ENCODE data around the gene BBS7. TPM values are rescaled to one million over a fixed set of nuclear protein-coding genes. Genes with fewer than 3 reads are reported as not detected.

The BBS7 gene
- total RNA-seq, 1 experiment from 2014 or later, result 20.5 TPM

DNA sequence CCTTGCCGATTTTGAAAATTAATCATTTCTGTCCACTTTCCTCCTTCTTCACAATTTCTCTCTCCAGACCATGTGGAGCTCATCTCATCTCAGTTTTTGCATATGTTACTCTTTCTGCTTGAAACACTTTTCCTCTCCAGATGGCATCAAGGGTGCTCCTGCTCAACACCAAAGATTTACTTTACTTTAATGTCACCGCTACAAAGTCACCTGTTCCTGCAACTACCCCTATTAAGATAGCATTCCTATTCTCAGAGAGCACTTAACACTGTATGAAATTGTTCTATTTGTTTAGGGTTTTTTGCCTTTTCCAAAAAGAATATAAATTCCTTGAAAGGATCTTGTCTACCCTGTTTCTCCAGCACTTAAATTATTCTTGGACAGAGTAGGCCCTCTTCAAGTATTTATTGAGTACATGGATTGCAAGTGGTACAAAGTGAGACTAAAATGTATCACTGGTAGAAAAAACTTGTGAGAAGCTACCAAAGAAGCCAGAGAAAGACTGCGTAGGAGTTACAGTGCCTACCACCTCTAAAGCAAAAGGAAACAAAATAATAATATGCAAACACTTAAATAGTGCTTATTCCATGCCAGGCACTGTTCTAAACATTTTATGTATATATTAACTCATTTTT lies 70.3 kb downstream of the BBS7 start (continued):
- TF ChIP-seq ZNF532 (CRISPR knock-in tag; IDR thresholded peaks at IDR 0.05; ENCODE audit: borderline replicate concordance) (no peak), SP1 (CRISPR knock-in tag; conservative IDR thresholded peaks at IDR 0.05) (no peak), OVOL2 (CRISPR knock-in tag; IDR thresholded peaks at IDR 0.05; ENCODE audit: borderline replicate concordance) (no peak)
- TF ChIP-seq, protein P1, sequence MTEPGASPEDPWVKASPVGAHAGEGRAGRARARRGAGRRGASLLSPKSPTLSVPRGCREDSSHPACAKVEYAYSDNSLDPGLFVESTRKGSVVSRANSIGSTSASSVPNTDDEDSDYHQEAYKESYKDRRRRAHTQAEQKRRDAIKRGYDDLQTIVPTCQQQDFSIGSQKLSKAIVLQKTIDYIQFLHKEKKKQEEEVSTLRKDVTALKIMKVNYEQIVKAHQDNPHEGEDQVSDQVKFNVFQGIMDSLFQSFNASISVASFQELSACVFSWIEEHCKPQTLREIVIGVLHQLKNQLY (CRISPR knock-in tag; IDR thresholded peaks at IDR 0.05), result no peak

DNA sequence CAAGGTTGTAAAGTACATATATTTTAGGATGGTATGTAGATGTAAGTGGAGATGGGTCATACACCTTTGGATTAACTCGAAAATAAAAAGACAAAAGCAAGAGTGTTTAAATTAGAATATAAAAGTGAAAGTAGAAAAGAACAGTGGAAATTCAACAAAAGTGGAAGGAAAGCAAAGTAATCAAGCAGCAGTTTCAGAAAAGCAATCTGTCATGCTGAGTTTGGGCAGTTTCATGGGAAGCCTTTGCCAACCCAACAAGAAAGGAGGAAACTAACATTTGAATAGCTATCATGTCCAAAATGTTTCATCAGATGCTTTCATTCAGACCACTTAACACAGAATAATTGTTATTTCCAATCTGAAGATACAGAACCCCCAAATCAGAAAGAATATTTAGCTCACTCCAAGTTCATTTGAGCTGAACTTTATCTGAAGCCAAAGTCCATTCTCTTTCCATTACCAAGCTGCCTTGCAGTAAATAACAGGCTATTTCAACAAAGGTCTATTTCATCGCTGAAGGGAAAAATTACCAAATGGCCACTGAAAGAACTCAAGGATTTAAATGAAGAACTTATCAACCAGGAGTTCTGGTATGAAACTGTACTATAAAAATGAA lies 71.0 kb downstream of the BBS7 start:
- TF ChIP-seq ELF4 (CRISPR knock-in tag; IDR thresholded peaks at IDR 0.05; ENCODE audit: low read depth), result no peak
- TF ChIP-seq ZNF532 (CRISPR knock-in tag; IDR thresholded peaks at IDR 0.05; ENCODE audit: borderline replicate concordance), result no peak
- TF ChIP-seq, protein P2, sequence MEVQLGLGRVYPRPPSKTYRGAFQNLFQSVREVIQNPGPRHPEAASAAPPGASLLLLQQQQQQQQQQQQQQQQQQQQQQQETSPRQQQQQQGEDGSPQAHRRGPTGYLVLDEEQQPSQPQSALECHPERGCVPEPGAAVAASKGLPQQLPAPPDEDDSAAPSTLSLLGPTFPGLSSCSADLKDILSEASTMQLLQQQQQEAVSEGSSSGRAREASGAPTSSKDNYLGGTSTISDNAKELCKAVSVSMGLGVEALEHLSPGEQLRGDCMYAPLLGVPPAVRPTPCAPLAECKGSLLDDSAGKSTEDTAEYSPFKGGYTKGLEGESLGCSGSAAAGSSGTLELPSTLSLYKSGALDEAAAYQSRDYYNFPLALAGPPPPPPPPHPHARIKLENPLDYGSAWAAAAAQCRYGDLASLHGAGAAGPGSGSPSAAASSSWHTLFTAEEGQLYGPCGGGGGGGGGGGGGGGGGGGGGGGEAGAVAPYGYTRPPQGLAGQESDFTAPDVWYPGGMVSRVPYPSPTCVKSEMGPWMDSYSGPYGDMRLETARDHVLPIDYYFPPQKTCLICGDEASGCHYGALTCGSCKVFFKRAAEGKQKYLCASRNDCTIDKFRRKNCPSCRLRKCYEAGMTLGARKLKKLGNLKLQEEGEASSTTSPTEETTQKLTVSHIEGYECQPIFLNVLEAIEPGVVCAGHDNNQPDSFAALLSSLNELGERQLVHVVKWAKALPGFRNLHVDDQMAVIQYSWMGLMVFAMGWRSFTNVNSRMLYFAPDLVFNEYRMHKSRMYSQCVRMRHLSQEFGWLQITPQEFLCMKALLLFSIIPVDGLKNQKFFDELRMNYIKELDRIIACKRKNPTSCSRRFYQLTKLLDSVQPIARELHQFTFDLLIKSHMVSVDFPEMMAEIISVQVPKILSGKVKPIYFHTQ (CRISPR knock-in tag; IDR thresholded peaks at IDR 0.05), result no peak
- TF ChIP-seq CREM (CRISPR knock-in tag; IDR thresholded peaks at IDR 0.05), result no peak
- TF ChIP-seq, protein P3, sequence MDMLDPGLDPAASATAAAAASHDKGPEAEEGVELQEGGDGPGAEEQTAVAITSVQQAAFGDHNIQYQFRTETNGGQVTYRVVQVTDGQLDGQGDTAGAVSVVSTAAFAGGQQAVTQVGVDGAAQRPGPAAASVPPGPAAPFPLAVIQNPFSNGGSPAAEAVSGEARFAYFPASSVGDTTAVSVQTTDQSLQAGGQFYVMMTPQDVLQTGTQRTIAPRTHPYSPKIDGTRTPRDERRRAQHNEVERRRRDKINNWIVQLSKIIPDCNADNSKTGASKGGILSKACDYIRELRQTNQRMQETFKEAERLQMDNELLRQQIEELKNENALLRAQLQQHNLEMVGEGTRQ (CRISPR knock-in tag; IDR thresholded peaks at IDR 0.05), result no peak
- no peak for TF ChIP-seq ZNF423 (CRISPR knock-in tag; IDR thresholded peaks at IDR 0.05)
- TF ChIP-seq E2F5 (CRISPR knock-in tag; IDR thresholded peaks at IDR 0.05), result no peak
- TF ChIP-seq ZBTB21 (CRISPR knock-in tag; IDR thresholded peaks at IDR 0.05; ENCODE audit: borderline replicate concordance), result no peak
- TF ChIP-seq NFATC4 (CRISPR knock-in tag; IDR thresholded peaks at IDR 0.05), result no peak
- ATAC-seq, result no peak
- Mint-ChIP-seq H3K9me3 (no peaks in the 10 kb centered on the region), H3K27ac (no peak overlapping the region), H3K36me3 (peaks cover 8% of the 10 kb centered on the region), H3K27me3 (ENCODE audit: low read depth) (no peaks in the 10 kb centered on the region), H3K4me3 (no peak overlapping the region), H3K4me1 (peaks cover 36% of the 10 kb centered on the region)
- POLR2A ChIA-PET, result no interaction called here
- CTCF ChIA-PET, result no interaction called here
- DNase-seq (ENCODE audit: low spot score), result no peak

Measured in WTC11 (cell line).